Sigmoid colon (tissue), 4 donors: ENCODE data around the gene MPZL1.

Source experiments
- EP300 ChIP-seq, 4 donors: sonication (generic); formaldehyde crosslinking; IDR thresholded peaks; one replicate each; pipeline ENCODE4 v1.6.1; 2017; ENCODE audit warnings: antibody characterized with exemption in 4 of 4
- POLR2A ChIP-seq, 2 donors: fragments of 450-650 bp; IDR thresholded peaks; one replicate each; pipeline ENCODE4 v1.6.1; 2016; ENCODE audit warnings: antibody characterized with exemption in 2 of 2, mild to moderate bottlenecking in 2 of 2, moderate library complexity in 2 of 2
- TF ChIP-seq, protein P1 (sequence below), 4 experiments: fragments of 450-650 bp in 3 of 4; fragments of 200-600 bp in 1 of 4; IDR thresholded peaks; one replicate each; pipeline ENCODE4 v1.5.1; 2016 to 2019; ENCODE audit warnings: antibody characterized with exemption in 4 of 4, mild to moderate bottlenecking in 3 of 4, moderate library complexity in 2 of 4

DNA sequence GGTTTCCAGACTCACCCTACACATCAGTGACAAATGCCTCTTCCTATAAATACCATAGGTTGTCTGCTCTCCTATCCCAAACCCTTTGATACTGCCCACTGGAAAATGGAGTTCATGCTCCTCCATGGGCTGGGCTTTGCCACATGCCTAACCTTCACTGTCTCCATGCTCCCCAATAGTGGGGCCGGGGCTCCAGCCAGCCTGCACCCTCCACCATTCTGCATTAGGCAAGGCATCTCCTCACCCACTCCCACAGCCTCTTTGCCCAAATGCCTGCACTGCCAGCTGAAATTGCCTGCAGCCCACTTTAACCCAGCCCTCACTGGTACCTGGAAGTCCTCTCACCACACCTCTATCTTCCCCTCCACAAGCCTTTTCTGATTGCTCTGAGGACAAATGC is 18.2 kb upstream of the MPZL1 start:
- TF ChIP-seq POLR2A (IDR thresholded peaks at IDR 0.05) (no peak), EP300 (IDR thresholded peaks at IDR 0.05) (no peak)
- TF ChIP-seq, protein P1, sequence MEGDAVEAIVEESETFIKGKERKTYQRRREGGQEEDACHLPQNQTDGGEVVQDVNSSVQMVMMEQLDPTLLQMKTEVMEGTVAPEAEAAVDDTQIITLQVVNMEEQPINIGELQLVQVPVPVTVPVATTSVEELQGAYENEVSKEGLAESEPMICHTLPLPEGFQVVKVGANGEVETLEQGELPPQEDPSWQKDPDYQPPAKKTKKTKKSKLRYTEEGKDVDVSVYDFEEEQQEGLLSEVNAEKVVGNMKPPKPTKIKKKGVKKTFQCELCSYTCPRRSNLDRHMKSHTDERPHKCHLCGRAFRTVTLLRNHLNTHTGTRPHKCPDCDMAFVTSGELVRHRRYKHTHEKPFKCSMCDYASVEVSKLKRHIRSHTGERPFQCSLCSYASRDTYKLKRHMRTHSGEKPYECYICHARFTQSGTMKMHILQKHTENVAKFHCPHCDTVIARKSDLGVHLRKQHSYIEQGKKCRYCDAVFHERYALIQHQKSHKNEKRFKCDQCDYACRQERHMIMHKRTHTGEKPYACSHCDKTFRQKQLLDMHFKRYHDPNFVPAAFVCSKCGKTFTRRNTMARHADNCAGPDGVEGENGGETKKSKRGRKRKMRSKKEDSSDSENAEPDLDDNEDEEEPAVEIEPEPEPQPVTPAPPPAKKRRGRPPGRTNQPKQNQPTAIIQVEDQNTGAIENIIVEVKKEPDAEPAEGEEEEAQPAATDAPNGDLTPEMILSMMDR (IDR thresholded peaks at IDR 0.05) = no peak
